Upper lobe of left lung (tissue), 4 donors: ENCODE results near the gene ADAMTS17.

Source experiments
- EP300 ChIP-seq, 4 donors: sonication (generic); formaldehyde crosslinking; IDR thresholded peaks; one replicate each; pipeline ENCODE4 v1.5.1; 2017; ENCODE audit warnings: antibody characterized with exemption in 4 of 4, control low read depth in 2 of 4
- TF ChIP-seq, protein P1 (sequence below), 6 experiments: fragments of 450-650 bp in 4 of 6; fragments of 200-600 bp in 2 of 6; sonication (generic) in 2 of 6; IDR thresholded peaks; one replicate each; pipeline ENCODE4 v1.5.1; 2016 to 2019; ENCODE audit warnings: antibody characterized with exemption in 6 of 6

DNA sequence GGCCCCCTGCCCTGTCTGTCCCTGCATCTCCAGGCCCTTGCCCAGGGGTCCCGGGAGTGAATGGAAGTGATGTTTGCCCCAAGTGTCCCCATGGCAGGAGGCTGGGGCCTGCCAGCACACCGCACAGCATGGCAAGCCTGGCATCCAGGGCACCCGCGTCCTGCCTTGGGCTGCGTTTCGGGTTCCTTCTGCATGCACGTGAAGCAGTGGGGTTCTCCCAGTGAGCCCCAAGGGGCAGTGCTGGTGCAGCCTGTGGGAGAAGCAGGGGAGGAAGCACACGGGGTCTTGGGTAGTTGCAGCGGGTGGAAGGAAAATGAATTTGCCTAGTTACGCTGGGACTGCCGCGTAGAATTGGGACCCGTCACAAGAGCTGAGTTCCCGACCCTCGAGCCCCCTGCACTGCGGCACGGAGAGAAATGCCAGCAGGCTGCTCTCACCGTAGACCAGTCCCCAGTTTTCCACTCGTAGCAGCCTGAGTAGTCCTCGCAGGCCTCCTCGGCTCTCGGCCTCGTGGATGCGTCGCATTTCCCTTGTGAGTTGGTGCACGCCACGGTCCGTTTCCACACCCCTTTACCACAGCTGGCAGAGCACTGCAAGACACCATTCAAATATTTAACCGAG lies 349.1 kb downstream of the ADAMTS17 start:
- TF ChIP-seq, protein P1, sequence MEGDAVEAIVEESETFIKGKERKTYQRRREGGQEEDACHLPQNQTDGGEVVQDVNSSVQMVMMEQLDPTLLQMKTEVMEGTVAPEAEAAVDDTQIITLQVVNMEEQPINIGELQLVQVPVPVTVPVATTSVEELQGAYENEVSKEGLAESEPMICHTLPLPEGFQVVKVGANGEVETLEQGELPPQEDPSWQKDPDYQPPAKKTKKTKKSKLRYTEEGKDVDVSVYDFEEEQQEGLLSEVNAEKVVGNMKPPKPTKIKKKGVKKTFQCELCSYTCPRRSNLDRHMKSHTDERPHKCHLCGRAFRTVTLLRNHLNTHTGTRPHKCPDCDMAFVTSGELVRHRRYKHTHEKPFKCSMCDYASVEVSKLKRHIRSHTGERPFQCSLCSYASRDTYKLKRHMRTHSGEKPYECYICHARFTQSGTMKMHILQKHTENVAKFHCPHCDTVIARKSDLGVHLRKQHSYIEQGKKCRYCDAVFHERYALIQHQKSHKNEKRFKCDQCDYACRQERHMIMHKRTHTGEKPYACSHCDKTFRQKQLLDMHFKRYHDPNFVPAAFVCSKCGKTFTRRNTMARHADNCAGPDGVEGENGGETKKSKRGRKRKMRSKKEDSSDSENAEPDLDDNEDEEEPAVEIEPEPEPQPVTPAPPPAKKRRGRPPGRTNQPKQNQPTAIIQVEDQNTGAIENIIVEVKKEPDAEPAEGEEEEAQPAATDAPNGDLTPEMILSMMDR (IDR thresholded peaks at IDR 0.05): no peak
- no peak for TF ChIP-seq EP300 (IDR thresholded peaks at IDR 0.05)
